ENCODE data around the gene SHISAL1.

The SHISAL1 gene

GRCh38 chr22:44200451-44200850 lies 112.3 kb downstream of the SHISAL1 start:
- peaks cover 2% of the 10 kb centered on the region; the same call in 1 of the 2 replicates for H3K4me1 ChIP-seq (ENCODE audit: low read length)
- DNase-seq, result no peak
- H3K4me3 ChIP-seq (ENCODE audit: low read length), result no peak overlapping the region
- H3K9ac ChIP-seq (ENCODE audit: low read length), result no peak overlapping the region
- H3K9me3 ChIP-seq (replicated peaks; ENCODE audit: insufficient read depth, low read length), result no peaks in the 10 kb centered on the region
- no peaks in the 10 kb centered on the region for H3K79me2 ChIP-seq (ENCODE audit: low read length)
- no peak overlapping the region for H2AFZ ChIP-seq (ENCODE audit: low read length)
- H3F3A ChIP-seq (ENCODE audit: insufficient read depth, low read length), result no peaks in the 10 kb centered on the region
- TF ChIP-seq, protein P1, sequence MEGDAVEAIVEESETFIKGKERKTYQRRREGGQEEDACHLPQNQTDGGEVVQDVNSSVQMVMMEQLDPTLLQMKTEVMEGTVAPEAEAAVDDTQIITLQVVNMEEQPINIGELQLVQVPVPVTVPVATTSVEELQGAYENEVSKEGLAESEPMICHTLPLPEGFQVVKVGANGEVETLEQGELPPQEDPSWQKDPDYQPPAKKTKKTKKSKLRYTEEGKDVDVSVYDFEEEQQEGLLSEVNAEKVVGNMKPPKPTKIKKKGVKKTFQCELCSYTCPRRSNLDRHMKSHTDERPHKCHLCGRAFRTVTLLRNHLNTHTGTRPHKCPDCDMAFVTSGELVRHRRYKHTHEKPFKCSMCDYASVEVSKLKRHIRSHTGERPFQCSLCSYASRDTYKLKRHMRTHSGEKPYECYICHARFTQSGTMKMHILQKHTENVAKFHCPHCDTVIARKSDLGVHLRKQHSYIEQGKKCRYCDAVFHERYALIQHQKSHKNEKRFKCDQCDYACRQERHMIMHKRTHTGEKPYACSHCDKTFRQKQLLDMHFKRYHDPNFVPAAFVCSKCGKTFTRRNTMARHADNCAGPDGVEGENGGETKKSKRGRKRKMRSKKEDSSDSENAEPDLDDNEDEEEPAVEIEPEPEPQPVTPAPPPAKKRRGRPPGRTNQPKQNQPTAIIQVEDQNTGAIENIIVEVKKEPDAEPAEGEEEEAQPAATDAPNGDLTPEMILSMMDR (IDR thresholded peaks at IDR 0.05; ENCODE audit: low read length), result no peak
- no peak for TF ChIP-seq EZH2 (optimal IDR thresholded peaks at IDR 0.05; ENCODE audit: low read depth, low read length)
- no peak for TF ChIP-seq EZH2phosphoT487 (IDR thresholded peaks at IDR 0.05; ENCODE audit: low read length)
- H4K20me1 ChIP-seq (ENCODE audit: insufficient read depth, low read length), result no peaks in the 10 kb centered on the region
- H3K27ac ChIP-seq (ENCODE audit: low read length), result no peak overlapping the region
- no peaks in the 10 kb centered on the region for H3K36me3 ChIP-seq (replicated peaks; ENCODE audit: insufficient read depth, low read length)
- peaks cover 45% of the 10 kb centered on the region for H3K27me3 ChIP-seq (replicated peaks; ENCODE audit: insufficient read depth, low read length)
- no peak overlapping the region for H3K4me2 ChIP-seq (ENCODE audit: low read depth, low read length)
- H3K9me2 ChIP-seq (replicated peaks; ENCODE audit: insufficient read depth, low read length), result no peaks in the 10 kb centered on the region

GRCh38 chr22:44199866-44200265 lies 112.9 kb downstream of the SHISAL1 start:
- Histone ChIP-seq H3K4me1 (ENCODE audit: low read length) (peaks cover 8% of the 10 kb centered on the region; the same call in 1 of the 2 replicates), H3F3A (ENCODE audit: insufficient read depth, low read length) (no peaks in the 10 kb centered on the region), H3K9ac (ENCODE audit: low read length) (no peak overlapping the region), H2AFZ (ENCODE audit: low read length) (no peak overlapping the region), H3K27me3 (replicated peaks; ENCODE audit: insufficient read depth, low read length) (peaks cover 40% of the 10 kb centered on the region), H3K9me2 (replicated peaks; ENCODE audit: insufficient read depth, low read length) (no peaks in the 10 kb centered on the region), H3K79me2 (ENCODE audit: low read length) (no peaks in the 10 kb centered on the region), H3K36me3 (replicated peaks; ENCODE audit: insufficient read depth, low read length) (no peaks in the 10 kb centered on the region), H3K4me3 (ENCODE audit: low read length) (no peak overlapping the region), H3K27ac (ENCODE audit: low read length) (no peak overlapping the region), H3K9me3 (replicated peaks; ENCODE audit: insufficient read depth, low read length) (no peaks in the 10 kb centered on the region), H3K4me2 (ENCODE audit: low read depth, low read length) (no peak overlapping the region), H4K20me1 (ENCODE audit: insufficient read depth, low read length) (no peaks in the 10 kb centered on the region)
- TF ChIP-seq EZH2 (optimal IDR thresholded peaks at IDR 0.05; ENCODE audit: low read depth, low read length), result no peak
- no peak for TF ChIP-seq EZH2phosphoT487 (IDR thresholded peaks at IDR 0.05; ENCODE audit: low read length)
- TF ChIP-seq, protein P1 (IDR thresholded peaks at IDR 0.05; ENCODE audit: low read length), result no peak
- DNase-seq, result no peak

DNA sequence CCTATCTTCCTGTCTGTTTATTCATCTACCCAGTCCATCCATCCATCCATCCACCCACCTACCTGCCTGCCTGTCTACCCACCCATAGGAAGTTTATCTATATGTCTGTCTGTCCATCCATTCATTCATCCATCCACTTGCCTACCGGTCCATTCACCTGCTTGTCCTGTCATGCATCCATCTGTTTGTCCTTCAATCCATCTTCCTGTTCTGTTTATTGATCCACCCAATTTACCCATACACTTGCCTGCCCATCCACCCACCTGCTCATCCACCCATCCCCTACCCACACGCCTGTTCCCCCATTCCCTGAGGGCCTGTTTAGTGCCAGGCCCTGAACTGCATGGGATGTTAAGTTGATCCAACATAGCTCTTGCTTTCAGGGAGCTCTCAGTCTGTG lies 113.6 kb downstream of the SHISAL1 start:
- H3K79me2 ChIP-seq (ENCODE audit: low read length), result no peaks in the 10 kb centered on the region
- no peak for DNase-seq
- no peaks in the 10 kb centered on the region for H3K9me2 ChIP-seq (replicated peaks; ENCODE audit: insufficient read depth, low read length)
- no peak for TF ChIP-seq EZH2phosphoT487 (IDR thresholded peaks at IDR 0.05; ENCODE audit: low read length)
- TF ChIP-seq, protein P1 (IDR thresholded peaks at IDR 0.05; ENCODE audit: low read length), result no peak
- no peak for TF ChIP-seq EZH2 (optimal IDR thresholded peaks at IDR 0.05; ENCODE audit: low read depth, low read length)
- peaks cover 33% of the 10 kb centered on the region for H3K27me3 ChIP-seq (replicated peaks; ENCODE audit: insufficient read depth, low read length)
- H3K27ac ChIP-seq (ENCODE audit: low read length), result no peak overlapping the region
- H3F3A ChIP-seq (ENCODE audit: insufficient read depth, low read length), result no peaks in the 10 kb centered on the region
- no peak overlapping the region for H3K4me3 ChIP-seq (ENCODE audit: low read length)
- H3K36me3 ChIP-seq (replicated peaks; ENCODE audit: insufficient read depth, low read length), result no peaks in the 10 kb centered on the region
- no peak overlapping the region for H2AFZ ChIP-seq (ENCODE audit: low read length)
- H3K9ac ChIP-seq (ENCODE audit: low read length), result no peak overlapping the region
- H3K4me2 ChIP-seq (ENCODE audit: low read depth, low read length), result no peak overlapping the region
- H3K4me1 ChIP-seq (ENCODE audit: low read length), result peaks cover 10% of the 10 kb centered on the region; the same call in 1 of the 2 replicates
- H4K20me1 ChIP-seq (ENCODE audit: insufficient read depth, low read length), result no peaks in the 10 kb centered on the region
- no peaks in the 10 kb centered on the region for H3K9me3 ChIP-seq (replicated peaks; ENCODE audit: insufficient read depth, low read length)
